Measurements from ENCODE around the gene ELK4. TPM values are rescaled to one million over a fixed set of nuclear protein-coding genes. Genes with fewer than 3 reads are reported as not detected.

The ELK4 gene
- total RNA-seq, 1 donor from 2014 or later = 20.0 TPM

GRCh38 chr1:205619376-205619775, 12.4 kb downstream of the ELK4 start:
- Mint-ChIP-seq H3K9me3 (ENCODE audit: unreplicated experiment) (no peaks in the 10 kb centered on the region), H3K27ac (ENCODE audit: unreplicated experiment) (no peak overlapping the region), H3K4me3 (ENCODE audit: unreplicated experiment) (no peak overlapping the region), H3K27me3 (ENCODE audit: unreplicated experiment) (no peaks in the 10 kb centered on the region), H3K36me3 (ENCODE audit: unreplicated experiment) (no peaks in the 10 kb centered on the region), H3K4me1 (ENCODE audit: low read depth, unreplicated experiment) (no peaks in the 10 kb centered on the region)
- TF ChIP-seq CTCF (IDR thresholded peaks at IDR 0.05; ENCODE audit: partially characterized antibody, unreplicated experiment) = no peak
- no peak for DNase-seq

- Mint-ChIP-seq H3K9me3 (ENCODE audit: unreplicated experiment) (no peaks in the 10 kb centered on the region), H3K4me3 (ENCODE audit: unreplicated experiment) (no peak overlapping the region), H3K27ac (ENCODE audit: unreplicated experiment) (no peak overlapping the region), H3K27me3 (ENCODE audit: unreplicated experiment) (no peaks in the 10 kb centered on the region), H3K36me3 (ENCODE audit: unreplicated experiment) (no peaks in the 10 kb centered on the region), H3K4me1 (ENCODE audit: low read depth, unreplicated experiment) (no peaks in the 10 kb centered on the region)
- TF ChIP-seq CTCF (IDR thresholded peaks at IDR 0.05; ENCODE audit: partially characterized antibody, unreplicated experiment) = no peak
- no peak for DNase-seq
Measured at GRCh38 chr1:205616563-205617293, 15.1 kb downstream of the ELK4 start.

- no peak overlapping the region for H3K27ac Mint-ChIP-seq (ENCODE audit: unreplicated experiment)
- no peak for DNase-seq
- no peaks in the 10 kb centered on the region for H3K36me3 Mint-ChIP-seq (ENCODE audit: unreplicated experiment)
- H3K4me3 Mint-ChIP-seq (ENCODE audit: unreplicated experiment) = no peak overlapping the region
- H3K4me1 Mint-ChIP-seq (ENCODE audit: low read depth, unreplicated experiment) = no peaks in the 10 kb centered on the region
- no peaks in the 10 kb centered on the region for H3K9me3 Mint-ChIP-seq (ENCODE audit: unreplicated experiment)
- TF ChIP-seq CTCF (IDR thresholded peaks at IDR 0.05; ENCODE audit: partially characterized antibody, unreplicated experiment) = no peak
- H3K27me3 Mint-ChIP-seq (ENCODE audit: unreplicated experiment) = no peaks in the 10 kb centered on the region
Measured at GRCh38 chr1:205615789-205616188, 16.0 kb downstream of the ELK4 start.

- no peak for DNase-seq
- Mint-ChIP-seq H3K27ac (ENCODE audit: unreplicated experiment) (no peak overlapping the region), H3K36me3 (ENCODE audit: unreplicated experiment) (no peaks in the 10 kb centered on the region), H3K9me3 (ENCODE audit: unreplicated experiment) (no peaks in the 10 kb centered on the region), H3K4me3 (ENCODE audit: unreplicated experiment) (no peak overlapping the region), H3K27me3 (ENCODE audit: unreplicated experiment) (no peaks in the 10 kb centered on the region), H3K4me1 (ENCODE audit: low read depth, unreplicated experiment) (no peaks in the 10 kb centered on the region)
- TF ChIP-seq CTCF (IDR thresholded peaks at IDR 0.05; ENCODE audit: partially characterized antibody, unreplicated experiment) = no peak
Measured at GRCh38 chr1:205613854-205614412, 17.9 kb downstream of the ELK4 start.

GRCh38 chr1:205612556-205612955, 19.3 kb downstream of the ELK4 start:
- Mint-ChIP-seq H3K9me3 (ENCODE audit: unreplicated experiment) (no peaks in the 10 kb centered on the region), H3K27me3 (ENCODE audit: unreplicated experiment) (no peaks in the 10 kb centered on the region), H3K27ac (ENCODE audit: unreplicated experiment) (no peak overlapping the region), H3K4me3 (ENCODE audit: unreplicated experiment) (no peak overlapping the region), H3K4me1 (ENCODE audit: low read depth, unreplicated experiment) (no peaks in the 10 kb centered on the region), H3K36me3 (ENCODE audit: unreplicated experiment) (no peaks in the 10 kb centered on the region)
- TF ChIP-seq CTCF (IDR thresholded peaks at IDR 0.05; ENCODE audit: partially characterized antibody, unreplicated experiment) = no peak
- DNase-seq = no peak
